ENCODE results near the gene POC1B.

DNA sequence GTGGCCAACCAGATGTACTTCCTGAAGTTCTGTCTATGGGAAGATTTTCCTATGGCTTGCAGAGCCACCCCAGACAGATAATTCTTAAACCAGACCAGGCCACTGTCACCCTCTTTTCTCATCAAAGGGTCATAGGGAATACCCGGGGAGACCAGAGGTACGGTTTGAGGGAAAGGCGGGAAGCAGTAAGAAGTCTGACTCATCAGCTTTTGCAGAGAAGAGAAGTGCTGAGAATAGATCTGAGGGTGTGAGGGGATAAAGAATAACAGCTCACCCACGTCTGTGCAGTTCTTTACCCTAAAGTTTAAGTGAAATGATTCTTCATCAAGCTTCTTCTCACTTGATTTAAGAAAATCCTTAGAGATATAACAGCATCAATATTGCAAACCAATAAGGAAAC lies 21.3 kb upstream of the POC1B start:
- no peak for TF ChIP-seq ZNF274 (IDR thresholded peaks at IDR 0.05; ENCODE audit: low read depth, low read length)
- TF ChIP-seq YY1 (IDR thresholded peaks at IDR 0.05; ENCODE audit: insufficient read depth, insufficient read length) = no peak
- no peak for TF ChIP-seq SUZ12 (IDR thresholded peaks at IDR 0.05; ENCODE audit: extremely low read depth, insufficient read depth, insufficient read length)

Data from NT2/D1 (cell line).